ENCODE results near the gene TEAD1. TPM values are rescaled to one million over a fixed set of nuclear protein-coding genes. Genes with fewer than 3 reads are reported as not detected.

The TEAD1 gene
- total RNA-seq, 4 donors from 2014 or later = 46.1 to 175 (median 126) TPM

GRCh38 chr11:12689029-12689755 lies 15.0 kb downstream of the TEAD1 start:
- DNase-seq (no peak), ATAC-seq (no peak)
- intact Hi-C loops (cut with DNase I; ENCODE audit: low total_unique reads) (no loop called here), in situ Hi-C loops (cut with MboI; ENCODE audit: low sequenced_read_pairs in 4 of 4) (loop anchor here in 2 of 4 donors (25.0 kb wide), 3 partner anchors 123 to 627 kb away; no protein-coding TSS in a partner anchor)
- no peaks in the 10 kb centered on the region for H3K27me3 ChIP-seq
- no peaks in the 10 kb centered on the region for H3K36me3 ChIP-seq
- H3K4me1 ChIP-seq = peaks cover 89 to 93% of the 10 kb centered on the region in 2 donors
- TF ChIP-seq POLR2A (IDR thresholded peaks at IDR 0.05) (no peak), CTCF (IDR thresholded peaks at IDR 0.05 in 4 of 5, conservative IDR thresholded peaks at IDR 0.05 in 1 of 5) (no peak)
- no peaks in the 10 kb centered on the region for H3K9me3 ChIP-seq
- H3K27ac ChIP-seq = peak overlapping the region; percentile 89 to 96 (median 94)
- H3K4me3 ChIP-seq = no peak overlapping the region

DNA sequence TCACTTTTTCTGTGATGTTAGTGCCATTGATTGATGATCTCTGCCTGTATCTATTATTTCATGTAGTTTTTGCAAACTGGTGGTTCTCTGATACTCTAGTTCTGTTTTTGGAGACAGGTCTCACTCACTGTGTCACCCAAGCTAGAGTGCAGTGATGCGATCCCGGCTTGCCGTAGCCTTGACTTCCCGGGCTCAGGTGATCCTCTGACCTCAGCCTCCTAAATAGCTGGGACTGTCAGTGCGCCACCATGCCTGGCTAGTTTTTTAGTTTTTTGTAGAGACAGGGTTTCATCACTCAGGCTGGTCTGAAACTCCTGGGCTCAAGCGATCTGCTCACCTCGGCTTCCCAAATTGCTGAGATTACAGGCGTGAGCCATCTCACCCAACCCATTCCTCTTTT lies 16.4 kb downstream of the TEAD1 start:
- TF ChIP-seq POLR2A (IDR thresholded peaks at IDR 0.05) (peak; percentile 18 to 42), CTCF (IDR thresholded peaks at IDR 0.05 in 4 of 5, conservative IDR thresholded peaks at IDR 0.05 in 1 of 5) (no peak)
- H3K27me3 ChIP-seq = no peaks in the 10 kb centered on the region
- H3K27ac ChIP-seq = peak overlapping the region; percentile 89 to 96 (median 94)
- no peak overlapping the region for H3K4me3 ChIP-seq
- H3K36me3 ChIP-seq = no peaks in the 10 kb centered on the region
- H3K4me1 ChIP-seq = peaks cover 90 to 93% of the 10 kb centered on the region in 2 donors
- intact Hi-C loops (cut with DNase I; ENCODE audit: low total_unique reads) (no loop called here), in situ Hi-C loops (cut with MboI; ENCODE audit: low sequenced_read_pairs in 4 of 4) (loop anchor here in 2 of 4 donors (25.0 kb wide), 3 partner anchors 122 to 628 kb away; no protein-coding TSS in a partner anchor)
- ATAC-seq = no peak
- no peaks in the 10 kb centered on the region for H3K9me3 ChIP-seq
- DNase-seq = peak in 1 of 2 donors; percentile 61

GRCh38 chr11:12691473-12691872 lies 17.3 kb downstream of the TEAD1 start:
- Histone ChIP-seq H3K4me1 (peaks cover 90 to 94% of the 10 kb centered on the region in 2 donors), H3K9me3 (no peaks in the 10 kb centered on the region), H3K27ac (peak overlapping the region; percentile 89 to 96 (median 94)), H3K36me3 (no peaks in the 10 kb centered on the region), H3K4me3 (no peak overlapping the region), H3K27me3 (no peaks in the 10 kb centered on the region)
- ATAC-seq (no peak), DNase-seq (no peak)
- intact Hi-C loops (cut with DNase I; ENCODE audit: low total_unique reads) = no loop called here
- in situ Hi-C loops (cut with MboI; ENCODE audit: low sequenced_read_pairs in 4 of 4) = loop anchor here in 2 of 4 donors (25.0 kb wide), 3 partner anchors 121 to 629 kb away; no protein-coding TSS in a partner anchor
- TF ChIP-seq CTCF (IDR thresholded peaks at IDR 0.05 in 4 of 5, conservative IDR thresholded peaks at IDR 0.05 in 1 of 5) (no peak), POLR2A (IDR thresholded peaks at IDR 0.05) (no peak)

GRCh38 chr11:12692229-12693075 lies 18.2 kb downstream of the TEAD1 start:
- in situ Hi-C loops (cut with MboI; ENCODE audit: low sequenced_read_pairs in 4 of 4) (loop anchor here in 2 of 4 donors (25.0 kb wide), 3 partner anchors 120 to 630 kb away; no protein-coding TSS in a partner anchor), intact Hi-C loops (cut with DNase I; ENCODE audit: low total_unique reads) (no loop called here)
- peaks cover 90 to 92% of the 10 kb centered on the region in 2 donors for H3K4me1 ChIP-seq
- H3K4me3 ChIP-seq = peak overlapping the region; percentile 11 to 45 (median 32)
- H3K9me3 ChIP-seq = no peaks in the 10 kb centered on the region
- TF ChIP-seq CTCF (IDR thresholded peaks at IDR 0.05 in 4 of 5, conservative IDR thresholded peaks at IDR 0.05 in 1 of 5) = no peak
- no peak for TF ChIP-seq POLR2A (IDR thresholded peaks at IDR 0.05)
- no peaks in the 10 kb centered on the region for H3K36me3 ChIP-seq
- ATAC-seq (peak; percentile 36 to 47), DNase-seq (peak; percentile 69 to 84)
- H3K27me3 ChIP-seq = no peaks in the 10 kb centered on the region
- H3K27ac ChIP-seq = peak overlapping the region; percentile 89 to 96 (median 94)

Measured in gastrocnemius medialis (tissue), 4 donors.